K562 (cell line): Measurements from ENCODE around the gene ZDHHC24. TPM values are rescaled to one million over a fixed set of nuclear protein-coding genes. Genes with fewer than 3 reads are reported as not detected.

Experiments
- ADNP ChIP-seq: fragments of 200-800 bp; sonication (Bioruptor generic); IDR thresholded peaks from 2 replicates; pipeline ENCODE4 v1.6.1; 2016; ENCODE audit warnings: missing genetic modification characterization, missing compliant biosample characterization
- EHMT2 ChIP-seq: fragments of 450-650 bp; IDR thresholded peaks from 2 replicates; pipeline ENCODE4 v1.6.1; 2018; ENCODE audit warnings: antibody characterized with exemption
- GTF2A2 ChIP-seq: IDR thresholded peaks from 2 replicates; pipeline ENCODE4 v1.6.1; 2016; ENCODE audit warnings: mild to moderate bottlenecking, missing genetic modification characterization, missing compliant biosample characterization
- HNRNPL ChIP-seq: fragments of 200-400 bp; formaldehyde crosslinking; IDR thresholded peaks from 2 replicates; pipeline ENCODE4 v1.6.1; 2017; ENCODE audit warnings: low read depth, mild to moderate bottlenecking, low read length
- HOMEZ ChIP-seq: fragments of 250-450 bp; sonication (Bioruptor Pico); IDR thresholded peaks from 2 replicates; pipeline ENCODE4 v1.4.0; 2020; ENCODE audit warnings: mild to moderate bottlenecking, moderate library complexity
- PYGO2 ChIP-seq: fragments of 450-650 bp; IDR thresholded peaks from 2 replicates; pipeline ENCODE4 v1.6.1; 2016; ENCODE audit warnings: mild to moderate bottlenecking, missing genetic modification characterization, moderate library complexity, missing compliant biosample characterization
- RB1 ChIP-seq: fragments of 450-650 bp; IDR thresholded peaks from 2 replicates; pipeline ENCODE4 v1.6.1; 2017; ENCODE audit warnings: low read depth, mild to moderate bottlenecking
- RERE ChIP-seq: sonication (generic); formaldehyde crosslinking; IDR thresholded peaks from 2 replicates; pipeline ENCODE4 v1.8.0; 2023; ENCODE audit warnings: missing genetic modification reagents, mild to moderate bottlenecking, borderline replicate concordance
- SIX5 ChIP-seq, 2 experiments: IDR thresholded peaks; 2 replicates each; pipeline ENCODE4 v1.6.1; 2011; ENCODE audit warnings: low read length in 2 of 2, borderline replicate concordance in 1 of 2, low read depth in 1 of 2, mild to moderate bottlenecking in 1 of 2, moderate library complexity in 1 of 2; ENCODE audit not compliant: insufficient read depth in 1 of 2
- TCF7 ChIP-seq: sonication (generic); IDR thresholded peaks from 2 replicates; pipeline ENCODE4 v1.6.1; 2016; ENCODE audit warnings: antibody characterized with exemption, borderline replicate concordance
- XRCC4 ChIP-seq: IDR thresholded peaks from one replicate; pipeline ENCODE4 v1.6.1; 2011; ENCODE audit not compliant: insufficient read depth, insufficient read length; ENCODE audit errors: extremely low read depth
- ZBTB34 ChIP-seq: fragments of 250-450 bp; sonication (Bioruptor Pico); IDR thresholded peaks from 2 replicates; pipeline ENCODE4 v1.8.0; 2021; ENCODE audit warnings: mild to moderate bottlenecking, moderate library complexity
- ZNF134 ChIP-seq: fragments of 250-450 bp; sonication (Bioruptor Pico); conservative IDR thresholded peaks from 2 replicates; pipeline ENCODE4 v1.4.0; 2020
- ZNF408 ChIP-seq: fragments of 250-450 bp; sonication (Bioruptor Pico); IDR thresholded peaks from 2 replicates; pipeline ENCODE4 v1.4.0; 2020; ENCODE audit warnings: low read depth, mild to moderate bottlenecking, moderate library complexity
- ZNF740 ChIP-seq, 3 experiments: fragments of 200-800 bp in 1 of 3; sonication (Bioruptor generic) in 1 of 3; sonication (generic) in 1 of 3; formaldehyde crosslinking in 1 of 3; IDR thresholded peaks; 2 replicates each; pipeline versions ENCODE4 v1.6.1 to v1.8.0; 2016 to 2022; ENCODE audit warnings: mild to moderate bottlenecking in 2 of 3, missing compliant biosample characterization in 2 of 3, missing genetic modification characterization in 2 of 3, missing genetic modification reagents in 1 of 3
- polyA plus RNA-seq, 8 experiments: library from polyadenylated mRNA; depleted of rRNA in 4 of 8; stranded (reverse) in 5 of 8; unstranded in 3 of 8; fragments of >200 nt; fragmentation: Nextera tagmentation in 2 of 8; fragmentation: Illumina TruSeq in 1 of 8; extraction: Ambion mirVana in 2 of 8; extraction: Trizol in 1 of 8; gene quantifications; 2 replicates each; pipeline versions ENCODE4 v1.2.1 to v1.2.3, GENCODE V29; 2011 to 2014; ENCODE audit warnings: inconsistent platforms in 1 of 8, missing spikeins in 1 of 8
- total RNA-seq, 7 experiments: library from RNA; depleted of rRNA in 6 of 7; stranded (reverse); fragments of >200 nt in 6 of 7; fragmentation: Illumina TruSeq in 2 of 7; extraction: Trizol in 2 of 7; gene quantifications; 2 replicates each; pipeline versions ENCODE4 v1.2.1 to v1.2.3, GENCODE V29; 2011 to 2021; ENCODE audit warnings: low replicate concordance in 1 of 7

The ZDHHC24 gene
- total and polyA plus RNA-seq, 9 of the 15 experiments (the other 6 are each of a cell fraction or from before 2014, with no cell fraction given): 0.45 to 11.2 (median 2.7) TPM

GRCh38 chr11:66510271-66510989, 35.4 kb downstream of the ZDHHC24 start, which contains the start of gene BBS1 (continued):
- no peak for TF ChIP-seq ADNP (tag)
- peak; percentile 29 to 36; a peak in 2 of 4 replicates for TF ChIP-seq SIX5 (IDR thresholded peaks at IDR 0.05; ENCODE audit: borderline replicate concordance in 1 of 2, insufficient read depth in 1 of 2, low read depth in 1 of 2, low read length in 2 of 2)
- TF ChIP-seq ZNF740 (CRISPR knock-in tag; IDR thresholded peaks at IDR 0.05): no peak
- no peak for TF ChIP-seq ZNF740 (tag; IDR thresholded peaks at IDR 0.05)
- no peak for TF ChIP-seq ZBTB34 (CRISPR knock-in tag)
- TF ChIP-seq XRCC4: no peak
- no peak for TF ChIP-seq ZNF134 (CRISPR knock-in tag)
- TF ChIP-seq HNRNPL: no peak
- no peak for TF ChIP-seq HOMEZ (CRISPR knock-in tag)
- no peak for TF ChIP-seq PYGO2 (tag)
- 0 out of 2 replicates have a peak, but pooled peaks have one; percentile 47 for TF ChIP-seq GTF2A2
- no peak for TF ChIP-seq EHMT2
- TF ChIP-seq RB1: peak; percentile 96
- TF ChIP-seq TCF7: no peak
- no peak for TF ChIP-seq RERE (CRISPR knock-in tag)
- no peak for TF ChIP-seq ZNF408
